SH-SY5Y (cell line): Measurements from ENCODE around the gene LRBA.

Experiments used
- GATA2 ChIP-seq: IDR thresholded peaks from 2 replicates; pipeline ENCODE4 v1.6.1; 2011; ENCODE audit warnings: mild to moderate bottlenecking, low read depth, low read length
- GATA3 ChIP-seq: IDR thresholded peaks from 2 replicates; pipeline ENCODE4 v1.6.1; 2011; ENCODE audit warnings: low read depth, mild to moderate bottlenecking, low read length, moderate library complexity

GRCh38 chr4:150664935-150665334, 350.1 kb downstream of the LRBA start:
- no peak for TF ChIP-seq GATA3
- no peak for TF ChIP-seq GATA2
